Activated CD4-positive, alpha-beta T cell treated with anti-CD3 and anti-CD28 coated beads for 48 hours (primary cell): Measurements from ENCODE around the gene ASB5.

Experiments used
- DNase-seq: peaks from one replicate; pipeline ENCODE4 v3.0.0-alpha.2; 2020

The ASB5 gene

DNA sequence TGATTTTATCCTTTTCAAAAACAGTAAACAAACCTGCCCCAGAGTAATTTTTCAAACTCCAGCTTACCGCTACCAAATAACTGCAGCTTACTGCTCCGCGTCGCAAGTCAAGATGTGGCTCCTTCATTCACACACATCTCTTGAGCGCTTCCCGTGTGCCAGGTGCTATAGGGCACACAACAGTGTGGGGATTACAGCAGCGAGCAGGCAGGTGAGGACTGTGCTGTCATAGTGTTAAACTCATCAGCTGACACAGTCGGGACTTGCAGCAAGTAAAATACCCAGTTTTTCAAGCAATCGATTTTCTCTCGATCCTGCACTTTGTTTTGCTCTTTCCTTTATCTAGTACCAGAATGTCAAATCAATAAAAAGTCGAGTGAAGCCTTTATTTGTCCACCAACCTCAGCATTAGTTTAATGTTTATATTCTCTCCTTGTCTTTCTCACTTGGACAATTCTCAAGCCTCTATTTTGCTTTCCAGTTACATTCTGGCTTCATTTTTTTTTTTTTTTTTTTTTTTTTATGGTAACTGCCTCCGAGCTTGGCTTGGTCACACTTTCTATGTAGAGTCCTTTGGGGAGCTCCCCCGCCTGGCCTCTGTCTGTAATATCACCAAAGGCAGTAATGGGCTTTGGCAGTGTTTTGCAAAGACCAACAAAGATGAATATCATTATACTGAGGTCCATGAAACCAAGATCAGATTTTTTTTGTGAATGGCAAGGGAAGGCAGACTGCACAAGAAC lies 8.3 kb upstream of the ASB5 start:
- DNase-seq, result peak; percentile 41

DNA sequence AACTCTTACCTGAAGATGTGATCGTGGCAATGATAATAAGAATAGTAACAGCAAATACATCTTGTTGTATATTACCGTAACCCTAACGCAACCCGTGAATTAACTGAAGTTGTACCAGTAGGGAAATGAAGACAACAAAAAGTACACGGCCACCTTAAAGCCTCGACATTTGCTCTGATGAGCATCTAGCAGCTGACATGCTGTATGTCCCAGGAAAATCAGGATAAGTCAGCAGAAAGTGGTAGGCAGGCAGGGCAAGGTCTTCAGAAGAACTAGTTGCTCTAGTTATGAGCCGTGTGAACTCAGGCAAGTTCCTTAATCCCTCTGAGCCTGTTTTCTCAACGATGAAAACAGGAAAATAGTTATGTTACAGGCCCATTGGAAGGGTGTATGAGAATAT lies 7.7 kb upstream of the ASB5 start:
- DNase-seq, result no peak

GRCh38 chr4:176274441-176274840 lies 5.4 kb upstream of the ASB5 start:
- DNase-seq, result no peak

DNA sequence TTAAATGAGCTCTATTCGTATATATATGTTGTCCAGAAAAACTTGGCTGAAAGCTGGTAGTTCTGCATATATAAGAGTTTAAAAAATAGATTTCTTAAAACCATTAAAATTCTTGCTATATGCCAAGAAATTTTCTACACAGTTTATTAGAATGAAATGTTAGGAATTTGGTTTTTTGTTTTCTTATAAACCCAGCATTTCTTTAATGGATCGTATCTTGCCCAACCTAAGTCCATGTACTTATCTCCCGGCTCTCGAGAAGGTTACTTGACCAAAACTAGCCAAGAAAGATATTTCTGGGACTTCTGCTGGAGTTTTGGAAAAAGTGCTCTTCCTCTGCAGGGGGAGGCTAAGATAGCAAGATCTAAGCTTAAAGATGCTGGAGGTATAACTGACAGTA lies 4.7 kb upstream of the ASB5 start:
- no peak for DNase-seq

GRCh38 chr4:176272799-176273198 lies 3.8 kb upstream of the ASB5 start:
- DNase-seq, result no peak

DNA sequence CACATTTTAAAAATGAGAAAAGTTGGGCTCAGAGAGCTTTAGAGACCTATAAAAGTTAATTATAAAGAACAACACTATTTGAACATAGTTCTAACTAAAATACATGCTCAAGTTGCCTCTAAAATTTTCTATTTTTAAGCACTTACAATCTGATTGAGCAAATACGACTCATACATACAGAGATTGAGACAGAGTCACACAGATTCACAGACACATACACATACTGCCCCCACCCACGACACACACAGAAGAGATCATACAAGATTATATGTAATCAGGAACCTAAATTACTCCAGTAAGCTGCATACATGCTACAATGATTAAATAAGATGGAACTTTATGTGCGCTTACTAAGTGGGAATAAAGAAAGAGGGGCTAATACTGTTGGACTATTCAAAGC lies 2.7 kb upstream of the ASB5 start:
- no peak for DNase-seq

GRCh38 chr4:176270669-176271068 lies 1.6 kb upstream of the ASB5 start:
- peak; percentile 8 for DNase-seq

GRCh38 chr4:176266026-176266425 lies 3.0 kb downstream of the ASB5 start:
- no peak for DNase-seq

DNA sequence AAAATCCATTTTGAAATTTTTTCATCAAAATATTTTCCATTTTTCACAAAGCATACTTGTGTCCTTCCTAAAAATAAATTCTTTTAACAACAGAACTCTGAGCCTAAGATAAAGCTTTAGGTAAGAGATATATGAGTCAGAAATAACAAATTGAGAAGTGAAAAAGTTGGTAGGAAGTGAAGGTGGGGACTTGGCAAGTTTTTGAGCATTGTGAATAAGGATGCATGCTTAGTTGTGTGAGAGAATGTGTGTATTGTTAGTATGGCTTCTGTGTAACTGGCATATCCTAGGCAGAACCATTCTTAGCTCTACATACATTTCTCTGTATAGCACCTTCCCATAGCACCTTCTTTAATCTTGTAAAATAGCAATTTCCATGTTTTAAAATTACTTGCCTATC lies 6.8 kb downstream of the ASB5 start:
- DNase-seq, result no peak

GRCh38 chr4:176261481-176261880 lies 7.5 kb downstream of the ASB5 start:
- no peak for DNase-seq

GRCh38 chr4:176261018-176261417 lies 8.0 kb downstream of the ASB5 start:
- no peak for DNase-seq

DNA sequence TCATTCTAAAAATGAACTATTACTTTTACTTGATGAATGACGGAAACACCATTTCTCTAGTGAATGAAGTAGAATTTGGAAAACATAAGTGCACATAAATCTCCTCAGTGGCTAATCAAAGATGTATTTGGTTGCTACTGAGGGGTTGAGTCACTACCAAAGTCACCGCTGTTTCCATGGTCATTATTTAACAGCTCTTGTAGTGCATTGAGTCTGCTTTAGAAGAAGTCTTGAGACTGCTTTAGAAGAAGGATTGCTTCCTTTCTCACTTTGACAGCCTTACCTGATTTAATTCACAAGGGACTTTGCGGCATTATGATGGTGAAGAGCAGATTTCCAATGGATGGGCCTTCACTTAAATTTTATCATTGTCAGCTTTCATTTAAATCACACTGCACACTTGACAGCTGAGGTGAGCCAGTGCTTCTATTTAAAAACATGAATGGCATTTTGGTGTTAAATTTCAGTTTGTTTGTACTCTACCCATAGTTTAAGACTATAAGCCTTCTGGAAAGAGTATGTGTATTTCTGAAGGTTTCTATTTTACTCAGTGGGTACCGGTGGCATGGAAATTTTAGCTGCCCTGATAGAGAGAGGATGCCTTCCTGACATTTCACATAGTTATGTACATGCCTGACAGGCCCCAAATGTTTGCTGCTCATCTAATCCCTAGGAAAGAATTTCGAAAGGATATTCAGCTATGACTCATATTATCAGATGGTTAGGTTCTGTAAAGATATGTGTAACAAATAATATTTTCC lies 9.5 kb downstream of the ASB5 start:
- no peak for DNase-seq

DNA sequence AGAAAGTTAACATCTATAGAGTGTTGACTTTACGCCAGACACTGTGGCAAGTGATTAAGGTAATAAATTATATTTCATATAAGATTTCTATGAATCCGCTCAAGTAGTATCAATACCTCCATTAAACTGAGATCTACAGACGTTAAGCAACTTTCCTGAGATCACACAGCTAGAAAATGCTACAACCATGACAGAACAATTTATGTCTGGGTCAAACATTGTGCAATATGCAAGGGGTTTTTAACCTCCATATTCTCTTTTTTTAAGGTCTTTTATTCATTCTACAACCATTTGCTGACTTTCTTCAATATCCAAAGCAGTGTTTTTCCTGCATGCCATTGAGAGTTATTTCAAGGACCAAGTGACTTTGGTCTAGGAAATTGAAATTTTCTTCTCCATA lies 10.9 kb downstream of the ASB5 start:
- no peak for DNase-seq

GRCh38 chr4:176256921-176257320 lies 12.1 kb downstream of the ASB5 start:
- no peak for DNase-seq

DNA sequence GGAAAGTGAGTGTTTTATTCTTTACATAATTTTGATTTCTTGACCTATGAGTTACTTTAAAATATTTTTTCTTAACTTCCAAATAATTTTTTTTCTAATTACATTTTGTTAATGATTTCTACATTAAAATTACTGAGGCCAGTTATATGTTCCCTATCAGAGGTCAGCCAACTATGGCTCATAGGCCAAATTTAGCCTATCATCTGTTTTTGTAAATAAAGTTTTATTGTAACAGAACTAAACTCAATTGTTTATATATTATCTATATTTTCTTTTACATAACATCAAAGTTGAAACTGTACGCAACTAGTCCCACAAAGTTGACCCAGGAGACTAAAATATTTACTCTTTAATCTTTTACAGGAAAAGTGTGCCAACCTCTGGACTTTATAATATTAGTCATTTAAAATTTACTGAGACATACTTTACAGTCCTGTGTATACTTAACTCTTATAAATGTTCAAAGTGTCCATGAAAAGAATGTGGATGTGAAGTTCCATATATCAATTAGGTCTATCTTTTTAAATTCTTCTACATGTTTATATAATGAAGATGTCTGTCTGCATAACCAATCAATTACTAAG lies 26.2 kb downstream of the ASB5 start:
- no peak for DNase-seq

DNA sequence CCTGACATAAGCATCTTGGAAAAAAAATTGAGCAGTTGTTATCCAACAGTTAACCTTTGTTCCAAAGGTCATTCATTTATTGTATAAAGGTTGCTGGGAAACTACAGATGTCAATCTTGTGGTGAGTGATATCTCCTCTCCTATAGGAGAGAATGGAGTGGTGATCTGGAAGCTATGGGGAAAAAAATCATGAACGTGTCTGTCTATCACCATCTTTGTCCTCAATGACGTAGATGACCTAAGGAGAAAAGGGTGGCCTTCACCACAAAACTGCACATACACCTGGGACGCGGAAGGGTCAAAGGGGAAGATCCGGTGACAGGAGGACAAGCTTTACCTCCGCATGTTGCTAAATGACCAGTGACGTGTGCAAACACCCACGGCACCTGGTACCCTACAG lies 27.3 kb downstream of the ASB5 start:
- DNase-seq, result no peak

DNA sequence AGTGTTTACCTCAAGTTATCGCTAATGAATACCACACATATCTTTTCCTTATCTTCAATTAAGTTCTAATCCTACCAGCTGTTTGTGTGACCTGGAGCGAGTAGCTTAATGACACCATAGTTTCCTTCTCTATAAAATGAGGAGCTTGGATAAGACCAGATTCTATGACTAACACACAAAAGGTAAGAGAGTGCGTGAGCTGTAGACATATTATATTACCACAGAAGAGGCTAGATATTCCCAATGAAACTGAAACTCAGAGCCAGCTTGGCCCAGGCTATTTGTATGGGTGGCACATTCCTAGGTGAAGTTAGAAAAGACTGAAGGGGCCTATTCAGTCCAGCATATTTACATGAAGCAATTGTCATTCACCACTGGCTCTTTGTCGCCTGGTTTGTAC lies 30.2 kb downstream of the ASB5 start:
- no peak for DNase-seq

- DNase-seq, result no peak
These were observed 30.8 kb downstream of the ASB5 start for GRCh38 chr4:176238157-176238610.

DNA sequence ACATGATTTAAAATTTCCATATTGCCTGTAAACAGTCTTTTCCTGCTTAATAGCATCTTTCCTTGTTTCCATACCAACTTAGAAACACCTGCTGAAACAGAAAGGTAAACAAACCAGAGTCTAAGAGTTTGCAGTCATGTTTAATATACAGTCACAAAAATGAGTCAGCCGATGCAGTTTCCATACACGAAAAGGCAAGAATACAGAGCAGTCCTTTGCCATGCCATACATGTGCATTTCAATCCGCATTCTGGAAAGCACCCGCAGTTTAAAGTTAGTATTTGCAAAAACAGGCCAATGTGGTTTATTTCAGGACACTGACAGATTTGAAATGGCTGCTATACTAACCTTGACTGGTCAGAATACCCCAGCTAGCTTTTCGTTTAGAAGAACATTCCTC lies 32.1 kb downstream of the ASB5 start:
- DNase-seq, result no peak

- no peak for DNase-seq
These were observed 38.2 kb downstream of the ASB5 start for GRCh38 chr4:176230836-176231235.

GRCh38 chr4:176229645-176230044 lies 39.4 kb downstream of the ASB5 start:
- DNase-seq, result no peak

- DNase-seq, result no peak
These were observed 42.3 kb downstream of the ASB5 start for GRCh38 chr4:176226736-176227135.

GRCh38 chr4:176223561-176223960 lies 45.5 kb downstream of the ASB5 start:
- DNase-seq, result no peak

- DNase-seq, result no peak
These were observed 46.9 kb downstream of the ASB5 start for GRCh38 chr4:176222149-176222548.
